Activated CD4-positive, alpha-beta T cell treated with anti-CD3 and anti-CD28 coated beads, Interleukin-2, amount 50 U/mL, for 48 hours (primary cell): Measurements from ENCODE around the gene HNRNPLL.

Experiments
- DNase-seq, 2 experiments: peaks; one replicate each; pipeline ENCODE4 v3.0.0-alpha.2; 2020

The HNRNPLL gene

GRCh38 chr2:38526195-38526594, 76.5 kb downstream of the HNRNPLL start:
- DNase-seq = no peak

- DNase-seq = no peak
Measured at GRCh38 chr2:38524580-38524979, 78.1 kb downstream of the HNRNPLL start.

- no peak for DNase-seq
Measured at GRCh38 chr2:38523728-38524437, 78.8 kb downstream of the HNRNPLL start.

GRCh38 chr2:38522754-38523349, 79.9 kb downstream of the HNRNPLL start:
- no peak for DNase-seq

GRCh38 chr2:38521835-38522234, 80.9 kb downstream of the HNRNPLL start:
- DNase-seq = no peak

GRCh38 chr2:38517284-38517683, 85.4 kb downstream of the HNRNPLL start:
- no peak for DNase-seq

GRCh38 chr2:38516526-38516925, 86.2 kb downstream of the HNRNPLL start:
- no peak for DNase-seq

GRCh38 chr2:38516122-38516521, 86.6 kb downstream of the HNRNPLL start:
- no peak for DNase-seq

GRCh38 chr2:38515155-38516074, 87.3 kb downstream of the HNRNPLL start:
- no peak for DNase-seq

GRCh38 chr2:38514603-38515154, 88.0 kb downstream of the HNRNPLL start:
- no peak for DNase-seq

- no peak for DNase-seq
Measured at GRCh38 chr2:38512211-38512610, 90.5 kb downstream of the HNRNPLL start.
